ENCODE results near the gene BTN1A1.

GRCh38 chr6:26552205-26552604 is 52.1 kb downstream of the BTN1A1 start:
- TF ChIP-seq CTCF (IDR thresholded peaks at IDR 0.05) = no peak
- TF ChIP-seq POLR2A (IDR thresholded peaks at IDR 0.05) = no peak

Data from right lobe of liver (tissue), 4 donors.